Urothelium cell line (cell line): ENCODE data around the gene ANKRD36.
"Not testable (repeated sequence)": the region's sequence is repeated elsewhere in the genome, so short reads cannot be mapped to it uniquely, and the experiment has no call there.

Source experiments
- DNase-seq: peaks from one replicate; pipeline ENCODE4 v3.0.0; 2011; ENCODE audit warnings: low spot score, mixed read lengths
- FAIRE-seq: peaks from 2 replicates; lab custom pipeline; 2011; peaks lifted over from hg19 to GRCh38; lab: Jason Lieb, UNC

ANKRD36 gene

DNA sequence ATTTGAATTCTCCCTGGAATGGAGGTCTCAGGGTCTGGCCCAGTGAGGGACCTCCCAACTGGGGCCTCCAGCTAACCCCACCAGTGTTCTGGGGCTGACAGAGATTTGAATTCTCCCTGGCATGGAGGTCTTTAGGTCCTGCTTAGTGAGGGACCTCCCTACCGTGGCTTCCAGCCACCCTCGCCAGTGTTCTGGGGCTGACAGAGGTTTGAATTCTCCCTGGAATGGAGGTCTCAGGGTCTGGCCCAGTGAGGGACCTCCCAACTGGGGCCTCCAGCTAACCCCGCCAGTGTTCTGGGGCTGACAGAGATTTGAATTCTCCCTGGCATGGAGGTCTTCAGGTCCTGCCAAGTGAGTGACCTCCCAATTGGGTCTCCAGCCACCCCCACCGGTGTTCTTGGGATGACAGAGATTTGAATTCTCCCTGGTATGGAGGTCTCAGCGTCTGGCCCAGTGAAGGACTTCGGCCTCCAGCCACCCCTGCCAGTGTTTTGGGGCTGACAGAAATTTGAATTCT, 155.2 kb downstream of the ANKRD36 start:
- DNase-seq, FAIRE-seq: not testable (repeated sequence)

DNA sequence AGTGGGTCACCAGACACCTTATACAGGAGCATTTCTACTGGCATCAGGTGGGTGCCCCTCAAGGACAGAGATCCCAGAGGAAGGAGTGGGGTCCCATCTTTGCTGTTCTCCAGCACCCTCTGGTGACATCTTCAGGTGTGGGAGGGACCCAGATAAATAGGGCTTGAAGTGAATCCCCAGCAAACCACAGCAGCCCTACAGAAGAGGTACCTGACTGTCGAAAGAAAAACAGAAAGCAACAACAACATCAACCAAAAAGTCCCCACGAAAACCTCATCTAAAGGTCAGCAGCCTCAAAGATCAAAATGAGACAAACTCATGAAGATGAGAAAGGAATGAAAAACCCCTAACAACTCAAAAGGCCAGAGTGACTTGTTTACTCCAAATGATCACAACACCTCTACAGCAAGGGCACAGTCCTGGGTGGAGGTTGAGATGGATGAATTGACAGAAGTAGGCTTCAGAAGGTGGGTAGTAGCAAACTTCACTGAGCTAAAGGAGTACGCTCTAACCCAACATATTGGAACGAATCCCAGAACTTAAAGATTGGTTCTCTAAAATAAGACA, 163.4 kb downstream of the ANKRD36 start:
- DNase-seq, FAIRE-seq: not testable (repeated sequence)

GRCh38 chr2:97285187-97285586, 172.2 kb downstream of the ANKRD36 start:
- FAIRE-seq, DNase-seq: not testable (repeated sequence)

DNA sequence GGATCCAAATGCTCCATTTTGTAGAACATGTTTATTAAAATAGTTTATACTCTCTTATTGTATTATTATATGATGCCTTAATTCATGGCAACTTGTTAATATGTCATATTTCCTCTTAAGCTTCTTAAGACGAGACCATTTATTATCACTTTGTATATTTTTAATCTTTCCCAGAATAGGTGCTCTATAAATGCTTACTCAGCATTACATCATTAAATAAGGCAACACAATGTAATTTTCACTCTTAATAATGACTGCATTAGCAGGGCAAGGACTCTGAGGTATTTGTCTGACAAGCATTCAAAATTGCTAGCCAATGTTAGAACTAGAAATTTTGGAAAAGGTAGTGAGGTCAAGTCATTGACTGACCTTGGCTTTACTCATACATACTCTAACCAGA, 180.7 kb downstream of the ANKRD36 start:
- not testable (repeated sequence) for DNase-seq, FAIRE-seq
